Measurements from ENCODE around the gene KCNQ5. TPM values are rescaled to one million over a fixed set of nuclear protein-coding genes. Genes with fewer than 3 reads are reported as not detected.

Gene KCNQ5
- total RNA-seq, 1 experiment from 2014 or later: not detected

DNA sequence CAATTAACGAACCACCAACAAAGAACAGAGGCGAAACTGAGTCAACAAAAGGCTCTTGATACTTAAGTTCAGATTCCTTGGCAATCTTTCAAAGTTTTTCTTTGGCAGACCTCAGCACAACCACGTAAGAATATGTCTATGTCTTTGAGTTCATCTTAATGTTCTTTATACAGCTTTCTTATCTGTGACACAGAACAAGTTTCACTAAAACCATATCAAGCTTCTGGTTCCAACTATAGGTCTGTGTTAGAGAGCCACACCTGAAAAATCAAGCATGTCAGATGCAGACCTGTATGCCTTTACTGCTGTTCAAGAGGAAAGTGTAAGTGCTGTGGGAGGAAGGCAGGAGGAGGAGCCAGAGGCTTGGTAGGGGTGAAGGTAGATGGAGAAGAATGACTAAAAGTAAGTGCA lies 332.1 kb downstream of the KCNQ5 start:
- Histone ChIP-seq H3K9me3 (ENCODE audit: control insufficient read depth in 1 of 2, insufficient read depth in 1 of 2, low read depth in 1 of 2, low read length in 2 of 2) (no peaks in the 10 kb centered on the region), H3K9me2 (ENCODE audit: insufficient read depth) (no peaks in the 10 kb centered on the region; the same call in 1 of the 2 replicates), H4K20me1 (ENCODE audit: insufficient read depth) (no peaks in the 10 kb centered on the region), H3K27ac (ENCODE audit: low read depth, low read length) (no peak overlapping the region), H3K36me3 (ENCODE audit: control insufficient read depth in 1 of 2, insufficient read depth in 2 of 2, low read length in 2 of 2) (no peaks in the 10 kb centered on the region), H3K79me2 (ENCODE audit: insufficient read depth, low read length) (no peaks in the 10 kb centered on the region), H3K9ac (ENCODE audit: low read length) (no peak overlapping the region), H2AFZ (ENCODE audit: low read depth, low read length, poor library complexity, severe bottlenecking) (no peak overlapping the region), H3K4me3 (replicated peaks in 1 of 2; ENCODE audit: low read depth in 1 of 2, low read length in 2 of 2) (no peak overlapping the region), H3K27me3 (ENCODE audit: insufficient read depth, low read length) (peaks cover 22% of the 10 kb centered on the region), H3K4me2 (ENCODE audit: low read length) (no peak overlapping the region), H3K4me1 (ENCODE audit: control insufficient read depth in 1 of 2, insufficient read depth in 2 of 2, low read length in 2 of 2) (0 out of 4 replicates have a peak, but pooled peaks cover 0 to 5% of the 10 kb centered on the region in 2 experiments)
- ChIA-PET RAD21 (ENCODE audit: low non-redundant PET in 1 of 2, low total read pairs in 2 of 2, uncharacterized antibody in 2 of 2, unreplicated experiment in 2 of 2) (no interaction called here), POLR2A (no interaction called here), CTCF (no interaction called here)
- intact Hi-C loops (cut with micrococcal nuclease): no loop called here
- TF ChIP-seq ZFX (IDR thresholded peaks at IDR 0.05) (no peak), FOSL1 (IDR thresholded peaks at IDR 0.05; ENCODE audit: low read depth) (no peak), POLR2A (IDR thresholded peaks at IDR 0.05; ENCODE audit: borderline replicate concordance, extremely low read depth, insufficient read depth, insufficient read length) (no peak), ZBTB33 (IDR thresholded peaks at IDR 0.05; ENCODE audit: extremely low read depth, insufficient replicate concordance, low read length) (no peak), RAD21 (IDR thresholded peaks at IDR 0.05; ENCODE audit: low read depth) (no peak), ELF1 (IDR thresholded peaks at IDR 0.05; ENCODE audit: borderline replicate concordance, low read depth) (no peak), MAX (IDR thresholded peaks at IDR 0.05) (no peak), JUND (IDR thresholded peaks at IDR 0.05) (no peak), CEBPB (IDR thresholded peaks at IDR 0.05; ENCODE audit: low read depth) (no peak), REST (IDR thresholded peaks at IDR 0.05; ENCODE audit: low read depth) (no peak), EZH2 (IDR thresholded peaks at IDR 0.05) (no peak), POLR2AphosphoS5 (IDR thresholded peaks at IDR 0.05; ENCODE audit: low read depth, low read length) (no peak), YY1 (IDR thresholded peaks at IDR 0.05; ENCODE audit: extremely low read depth, insufficient replicate concordance, low read depth, low read length) (no peak), EZH2phosphoT487 (IDR thresholded peaks at IDR 0.05; ENCODE audit: borderline replicate concordance) (no peak), ZNF274 (IDR thresholded peaks at IDR 0.05; ENCODE audit: low read depth, low read length) (no peak), SP1 (IDR thresholded peaks at IDR 0.05; ENCODE audit: low read depth) (no peak)
- TF ChIP-seq, protein P1, sequence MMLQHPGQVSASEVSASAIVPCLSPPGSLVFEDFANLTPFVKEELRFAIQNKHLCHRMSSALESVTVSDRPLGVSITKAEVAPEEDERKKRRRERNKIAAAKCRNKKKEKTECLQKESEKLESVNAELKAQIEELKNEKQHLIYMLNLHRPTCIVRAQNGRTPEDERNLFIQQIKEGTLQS (IDR thresholded peaks at IDR 0.05): no peak
- no peak for DNase-seq (ENCODE audit: low read depth, low spot score)
- no peak for ATAC-seq
- no TSS peak for BruUV-seq (replicated peaks)

Data from HCT116 (cell line).